Keratinocyte (primary cell): ENCODE data around the gene GDF9. TPM values are rescaled to one million over a fixed set of nuclear protein-coding genes. Genes with fewer than 3 reads are reported as not detected.
A peak's percentile ranks its signal among the peaks of the same experiment; 100 is the strongest.

Source experiments
- DNase-seq: peaks from one replicate; pipeline ENCODE4 v3.0.0-alpha.2; 2011; ENCODE audit warnings: low read depth, missing footprints, low spot score
- FAIRE-seq: peaks from 2 replicates; lab custom pipeline; 2011; peaks lifted over from hg19 to GRCh38; lab: Jason Lieb, UNC
- H2AFZ ChIP-seq: 2 replicates; pipeline ENCODE4 v1.6.0; 2012; ENCODE audit warnings: low read length, control low read depth, inconsistent platforms; ENCODE audit not compliant: control insufficient read depth
- H3K27ac ChIP-seq: 2 replicates; pipeline ENCODE4 v1.5.1; 2011; ENCODE audit warnings: low read length; ENCODE audit not compliant: control insufficient read depth, insufficient read depth
- H3K27me3 ChIP-seq: 3 replicates; pipeline ENCODE4 v1.6.0; 2011; ENCODE audit warnings: low read length; ENCODE audit not compliant: control insufficient read depth, insufficient read depth; ENCODE audit errors: extremely low read depth
- H3K36me3 ChIP-seq, 2 experiments: 2 replicates in 1 of 2; 3 replicates in 1 of 2; pipeline ENCODE4 v1.5.1; 2011; ENCODE audit warnings: low read length in 2 of 2, mild to moderate bottlenecking in 1 of 2; ENCODE audit not compliant: control insufficient read depth in 2 of 2, insufficient read depth in 2 of 2; ENCODE audit errors: extremely low read depth in 1 of 2
- H3K4me1 ChIP-seq: 3 replicates; pipeline ENCODE4 v1.5.1; 2011; ENCODE audit warnings: low read length; ENCODE audit not compliant: control insufficient read depth, insufficient read depth; ENCODE audit errors: extremely low read depth
- H3K4me2 ChIP-seq: 3 replicates; pipeline ENCODE4 v1.6.0; 2011; ENCODE audit warnings: low read depth, low read length; ENCODE audit not compliant: control insufficient read depth, insufficient read depth; ENCODE audit errors: extremely low read depth
- H3K4me3 ChIP-seq, 3 experiments: fragments of 200-600 bp in 1 of 3; sonication (generic) in 1 of 3; 2 replicates in 2 of 3; 3 replicates in 1 of 3; pipeline ENCODE4 v1.5.1; 2011 to 2016; ENCODE audit warnings: low read length in 3 of 3, mild to moderate bottlenecking in 3 of 3, control low read depth in 2 of 3, inconsistent platforms in 1 of 3, low read depth in 1 of 3, mixed read lengths in 1 of 3, mixed run types in 1 of 3, moderate library complexity in 1 of 3; ENCODE audit not compliant: control insufficient read depth in 2 of 3, insufficient read depth in 2 of 3; ENCODE audit errors: extremely low read depth in 1 of 3
- H3K79me2 ChIP-seq: 2 replicates; pipeline ENCODE4 v1.6.0; 2012; ENCODE audit warnings: low read length; ENCODE audit not compliant: control insufficient read depth, insufficient read depth
- H3K9ac ChIP-seq: 3 replicates; pipeline ENCODE4 v1.6.0; 2011; ENCODE audit warnings: low read length; ENCODE audit not compliant: control insufficient read depth, insufficient read depth; ENCODE audit errors: extremely low read depth
- H3K9me1 ChIP-seq: 3 replicates; pipeline ENCODE4 v1.6.0; 2011; ENCODE audit warnings: low read length; ENCODE audit not compliant: control insufficient read depth, insufficient read depth; ENCODE audit errors: extremely low read depth
- H3K9me3 ChIP-seq: 2 replicates; pipeline ENCODE4 v1.5.1; 2012; ENCODE audit warnings: low read depth, low read length; ENCODE audit not compliant: control insufficient read depth
- H4K20me1 ChIP-seq: 3 replicates; pipeline ENCODE4 v1.6.0; 2011; ENCODE audit warnings: low read length; ENCODE audit not compliant: control insufficient read depth, insufficient read depth; ENCODE audit errors: extremely low read depth
- EZH2 ChIP-seq: IDR thresholded peaks from one replicate; pipeline ENCODE4 v1.6.1; 2012; ENCODE audit warnings: inconsistent platforms, mild to moderate bottlenecking, low read length, moderate library complexity
- dilution Hi-C: fragments of 300-500 bp; cut with MboI; formaldehyde crosslinking; loops from one replicate; pipeline ENCODE4 v1.7.0; 2020; ENCODE audit warnings: low sequenced_read_pairs; ENCODE audit not compliant: extremely low pct_ligation_motif_present
- polyA plus RNA-seq, 5 experiments: library from polyadenylated mRNA; depleted of rRNA in 3 of 5; stranded (reverse) in 3 of 5; stranded (forward) in 1 of 5; unstranded in 1 of 5; fragments of >200 nt; gene quantifications; 1 replicate in 1 of 5; 2 replicates in 3 of 5; 3 replicates in 1 of 5; pipeline versions ENCODE4 v1.2.1 to v1.2.3, GENCODE V29; 2011 to 2012; ENCODE audit warnings: missing spikeins in 2 of 5, low read depth in 1 of 5, low replicate concordance in 1 of 5
- TF ChIP-seq, protein P1 (sequence below), 3 experiments: IDR thresholded peaks in 1 of 3; conservative IDR thresholded peaks in 1 of 3; optimal IDR thresholded peaks in 1 of 3; 2 replicates in 2 of 3; 3 replicates in 1 of 3; pipeline versions ENCODE3 to v1.5.1; 2011; ENCODE audit warnings: low read length in 3 of 3, mild to moderate bottlenecking in 3 of 3, moderate library complexity in 2 of 3, control low read depth in 1 of 3, inconsistent platforms in 1 of 3; ENCODE audit not compliant: insufficient read depth in 2 of 3; ENCODE audit errors: extremely low read depth in 1 of 3

GDF9 gene
- polyA plus RNA-seq, 1 donor (not counting 4 experiments of a cell fraction or from before 2014, with no cell fraction given), result 0.21 TPM

DNA sequence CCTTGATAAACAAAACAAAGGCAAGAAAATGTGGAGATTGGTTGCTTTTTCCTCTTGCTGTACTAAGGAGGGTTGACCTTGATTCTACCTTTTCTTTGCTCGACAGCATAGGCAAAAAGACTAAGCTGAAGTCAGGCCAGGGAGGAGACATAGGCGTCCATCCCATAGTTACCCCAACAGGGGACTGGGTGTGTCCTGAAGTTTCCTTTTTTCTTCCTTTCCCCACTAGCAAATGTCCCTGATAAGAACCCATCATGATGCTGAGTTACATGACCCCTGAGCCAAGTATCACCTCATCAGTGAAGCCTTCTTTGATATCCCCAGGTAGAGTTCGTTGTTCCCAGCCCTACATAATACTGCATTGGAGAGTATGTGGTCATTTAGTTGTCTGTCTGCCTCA, 26.0 kb downstream of the GDF9 start:
- FAIRE-seq, result no peak
- H3K4me1 ChIP-seq, result peaks cover 12% of the 10 kb centered on the region
- no peaks in the 10 kb centered on the region for H3K36me3 ChIP-seq
- no peak overlapping the region for H3K4me2 ChIP-seq
- H3K27ac ChIP-seq, result no peak overlapping the region
- H3K4me3 ChIP-seq, result no peak overlapping the region
- H3K27me3 ChIP-seq, result no peaks in the 10 kb centered on the region
- no peaks in the 10 kb centered on the region for H4K20me1 ChIP-seq
- no peak overlapping the region for H2AFZ ChIP-seq
- H3K79me2 ChIP-seq, result no peaks in the 10 kb centered on the region
- TF ChIP-seq EZH2, result no peak
- TF ChIP-seq, protein P1, sequence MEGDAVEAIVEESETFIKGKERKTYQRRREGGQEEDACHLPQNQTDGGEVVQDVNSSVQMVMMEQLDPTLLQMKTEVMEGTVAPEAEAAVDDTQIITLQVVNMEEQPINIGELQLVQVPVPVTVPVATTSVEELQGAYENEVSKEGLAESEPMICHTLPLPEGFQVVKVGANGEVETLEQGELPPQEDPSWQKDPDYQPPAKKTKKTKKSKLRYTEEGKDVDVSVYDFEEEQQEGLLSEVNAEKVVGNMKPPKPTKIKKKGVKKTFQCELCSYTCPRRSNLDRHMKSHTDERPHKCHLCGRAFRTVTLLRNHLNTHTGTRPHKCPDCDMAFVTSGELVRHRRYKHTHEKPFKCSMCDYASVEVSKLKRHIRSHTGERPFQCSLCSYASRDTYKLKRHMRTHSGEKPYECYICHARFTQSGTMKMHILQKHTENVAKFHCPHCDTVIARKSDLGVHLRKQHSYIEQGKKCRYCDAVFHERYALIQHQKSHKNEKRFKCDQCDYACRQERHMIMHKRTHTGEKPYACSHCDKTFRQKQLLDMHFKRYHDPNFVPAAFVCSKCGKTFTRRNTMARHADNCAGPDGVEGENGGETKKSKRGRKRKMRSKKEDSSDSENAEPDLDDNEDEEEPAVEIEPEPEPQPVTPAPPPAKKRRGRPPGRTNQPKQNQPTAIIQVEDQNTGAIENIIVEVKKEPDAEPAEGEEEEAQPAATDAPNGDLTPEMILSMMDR (optimal IDR thresholded peaks at IDR 0.05 in 1 of 3, IDR thresholded peaks at IDR 0.05 in 1 of 3, conservative IDR thresholded peaks at IDR 0.05 in 1 of 3; ENCODE audit: extremely low read depth in 1 of 3, insufficient read depth in 2 of 3, low read length in 3 of 3), result no peak
- H3K9me3 ChIP-seq, result no peaks in the 10 kb centered on the region
- dilution Hi-C loops, result no loop called here
- H3K9me1 ChIP-seq, result no peaks in the 10 kb centered on the region
- no peak overlapping the region for H3K9ac ChIP-seq
- DNase-seq, result no peak

- Histone ChIP-seq H3K9me1 (no peaks in the 10 kb centered on the region), H3K27me3 (no peaks in the 10 kb centered on the region), H3K9me3 (no peaks in the 10 kb centered on the region), H3K79me2 (no peaks in the 10 kb centered on the region), H3K4me3 (no peak overlapping the region), H3K27ac (no peak overlapping the region), H3K9ac (no peak overlapping the region), H3K36me3 (no peaks in the 10 kb centered on the region), H3K4me2 (no peak overlapping the region), H3K4me1 (peaks cover 12% of the 10 kb centered on the region), H2AFZ (peak overlapping the region; percentile 63), H4K20me1 (no peaks in the 10 kb centered on the region)
- DNase-seq (no peak), FAIRE-seq (no peak)
- dilution Hi-C loops, result no loop called here
- TF ChIP-seq, protein P1 (optimal IDR thresholded peaks at IDR 0.05 in 1 of 3, IDR thresholded peaks at IDR 0.05 in 1 of 3, conservative IDR thresholded peaks at IDR 0.05 in 1 of 3; ENCODE audit: extremely low read depth in 1 of 3, insufficient read depth in 2 of 3, low read length in 3 of 3), result no peak
- TF ChIP-seq EZH2, result no peak
These were observed 26.6 kb downstream of the GDF9 start for GRCh38 chr5:132839426-132840301.
